ENCODE data around the gene C3orf20. TPM values are rescaled to one million over a fixed set of nuclear protein-coding genes. Genes with fewer than 3 reads are reported as not detected.

Gene C3orf20
- total RNA-seq, 1 experiment from 2014 or later: not detected

- no peak for DNase-seq (ENCODE audit: low spot score)
Measured at GRCh38 chr3:14758959-14759358, 84.0 kb downstream of the C3orf20 start.

- no peak for DNase-seq (ENCODE audit: low spot score)
Measured at GRCh38 chr3:14760185-14760584, 85.2 kb downstream of the C3orf20 start.

GRCh38 chr3:14761121-14761672 is 86.3 kb downstream of the C3orf20 start:
- no peak for DNase-seq (ENCODE audit: low spot score)

- no peak for DNase-seq (ENCODE audit: low spot score)
Measured at GRCh38 chr3:14761866-14762265, 86.9 kb downstream of the C3orf20 start.

- DNase-seq (ENCODE audit: low spot score): no peak
Measured at GRCh38 chr3:14762701-14763100, 87.8 kb downstream of the C3orf20 start.

GRCh38 chr3:14764331-14765059 is 89.6 kb downstream of the C3orf20 start:
- no peak for DNase-seq (ENCODE audit: low spot score)

GRCh38 chr3:14765060-14765400 is 90.1 kb downstream of the C3orf20 start:
- no peak for DNase-seq (ENCODE audit: low spot score)

GRCh38 chr3:14765576-14766427 is 90.9 kb downstream of the C3orf20 start:
- no peak for DNase-seq (ENCODE audit: low spot score)

- DNase-seq (ENCODE audit: low spot score): no peak
Measured at GRCh38 chr3:14766428-14767244, 91.7 kb downstream of the C3orf20 start.

- no peak for DNase-seq (ENCODE audit: low spot score)
Measured at GRCh38 chr3:14767245-14768051, 92.5 kb downstream of the C3orf20 start.

- no peak for DNase-seq (ENCODE audit: low spot score)
Measured at GRCh38 chr3:14768182-14768790, 93.3 kb downstream of the C3orf20 start.

- DNase-seq (ENCODE audit: low spot score): no peak
Measured at GRCh38 chr3:14768881-14769280, 93.9 kb downstream of the C3orf20 start.

- DNase-seq (ENCODE audit: low spot score): no peak
Measured at GRCh38 chr3:14769544-14770325, 94.8 kb downstream of the C3orf20 start.

GRCh38 chr3:14770591-14770990 is 95.7 kb downstream of the C3orf20 start:
- no peak for DNase-seq (ENCODE audit: low spot score)

- DNase-seq (ENCODE audit: low spot score): no peak
Measured at GRCh38 chr3:14771593-14772497, 96.9 kb downstream of the C3orf20 start.

- no peak for DNase-seq (ENCODE audit: low spot score)
Measured at GRCh38 chr3:14772533-14773138, 97.7 kb downstream of the C3orf20 start.

GRCh38 chr3:14773281-14773680 is 98.3 kb downstream of the C3orf20 start:
- DNase-seq (ENCODE audit: low spot score): no peak

GRCh38 chr3:14773691-14774128 is 98.8 kb downstream of the C3orf20 start:
- no peak for DNase-seq (ENCODE audit: low spot score)

All from H4 (cell line).